ENCODE data around the gene BRF1.

BRF1 gene

DNA sequence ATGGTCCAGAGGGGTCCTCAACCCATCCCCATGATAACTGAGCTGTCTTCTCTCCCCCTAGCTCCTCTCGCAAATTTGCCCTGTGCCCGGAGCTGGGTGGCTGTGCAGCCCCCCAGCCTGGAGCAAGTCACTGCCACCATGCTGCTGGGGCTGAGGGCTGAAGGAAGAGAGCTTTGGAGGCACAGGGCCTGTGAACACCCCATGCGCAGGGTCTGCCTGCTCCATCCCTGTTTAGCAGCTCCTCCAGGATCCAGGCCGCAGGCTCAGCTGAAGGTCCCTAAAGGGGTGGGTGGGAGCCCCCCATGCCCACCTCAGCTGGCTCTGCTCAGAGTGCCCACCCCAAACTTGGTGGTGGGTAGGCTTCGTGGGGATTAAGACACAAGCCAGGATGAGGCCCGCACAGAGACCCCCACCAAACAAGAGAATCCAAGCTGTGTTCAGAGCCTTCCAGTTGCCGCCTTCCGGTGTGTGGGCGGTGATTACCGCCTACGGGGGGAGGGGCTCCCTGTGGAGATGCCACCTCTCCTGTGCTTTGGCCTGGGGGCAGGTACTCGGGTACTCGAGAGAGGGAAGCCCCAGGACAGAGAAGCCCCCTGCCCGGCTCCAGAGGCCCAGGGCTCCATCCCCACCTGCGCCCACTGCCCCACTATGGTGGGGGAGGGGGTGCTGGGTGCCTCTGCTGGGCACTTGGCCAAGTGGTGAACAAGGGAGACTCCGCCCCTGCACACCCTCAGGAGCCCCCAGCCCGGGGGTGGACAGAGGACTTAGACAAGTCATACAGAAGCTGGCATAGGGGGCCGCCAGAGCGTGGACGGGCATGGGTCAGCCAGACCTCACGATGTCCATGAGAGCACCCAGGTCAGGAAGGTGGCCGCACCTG, 130.8 kb downstream of the BRF1 start:
- no peak for DNase-seq

DNA sequence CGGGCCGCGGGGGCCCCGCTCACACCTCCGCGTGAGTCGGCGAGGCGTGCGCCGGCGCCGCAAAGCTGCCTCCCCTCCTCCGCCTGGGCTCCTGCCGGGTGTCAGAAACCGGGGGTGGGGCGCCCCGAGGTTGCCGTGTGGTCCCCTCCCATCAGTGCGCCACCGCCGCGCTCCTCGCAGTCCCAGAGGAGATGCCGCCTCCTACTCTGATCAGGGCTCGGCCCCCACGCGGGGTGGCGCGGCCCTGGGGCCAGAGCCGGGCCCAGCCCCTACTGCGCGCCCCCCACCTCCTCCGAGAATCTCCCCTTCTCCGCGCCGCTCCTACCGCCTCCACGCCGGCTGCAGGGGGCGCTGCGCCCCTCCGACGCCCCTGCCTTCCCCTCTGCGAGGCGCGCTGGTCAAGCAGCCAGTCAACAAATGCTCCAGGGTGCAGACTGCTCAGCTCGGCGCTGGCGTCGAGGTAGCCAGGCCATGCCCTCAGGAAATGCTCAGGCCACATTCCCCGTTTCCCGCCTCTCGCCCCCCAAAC, 131.8 kb downstream of the BRF1 start:
- DNase-seq, result peak; percentile 28

DNA sequence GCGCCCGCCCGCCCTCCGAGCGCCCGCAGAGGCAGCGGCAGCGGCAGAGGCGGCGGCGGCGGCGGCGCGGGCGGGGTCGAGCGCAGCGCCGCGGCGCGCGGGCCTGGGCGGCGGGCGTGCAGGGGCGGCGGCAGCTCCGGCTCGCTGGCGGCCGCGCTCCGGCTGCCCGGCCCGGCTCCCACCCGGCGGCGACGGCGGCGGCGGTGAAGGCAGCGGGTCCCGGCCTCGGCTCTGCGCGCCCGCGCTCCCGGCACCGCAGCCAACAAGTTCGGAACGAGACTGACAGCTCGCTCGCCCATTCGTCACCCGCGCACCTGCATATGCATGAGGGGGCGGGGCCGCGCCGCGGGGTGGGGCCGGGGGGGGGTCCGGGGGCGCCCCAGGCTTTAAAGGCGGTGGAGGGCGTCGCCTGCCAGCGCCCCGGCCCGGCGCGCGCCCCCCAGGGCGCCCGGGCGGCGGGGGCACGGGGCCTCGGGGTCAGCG, 132.3 kb downstream of the BRF1 start, which contains the start of gene JAG2:
TSS of gene JAG2 (minus strand) at position 281 of the 483 bp plus-strand sequence. CDS start 356 bp downstream, outside the sequence.
- DNase-seq, result peak; percentile 51

DNA sequence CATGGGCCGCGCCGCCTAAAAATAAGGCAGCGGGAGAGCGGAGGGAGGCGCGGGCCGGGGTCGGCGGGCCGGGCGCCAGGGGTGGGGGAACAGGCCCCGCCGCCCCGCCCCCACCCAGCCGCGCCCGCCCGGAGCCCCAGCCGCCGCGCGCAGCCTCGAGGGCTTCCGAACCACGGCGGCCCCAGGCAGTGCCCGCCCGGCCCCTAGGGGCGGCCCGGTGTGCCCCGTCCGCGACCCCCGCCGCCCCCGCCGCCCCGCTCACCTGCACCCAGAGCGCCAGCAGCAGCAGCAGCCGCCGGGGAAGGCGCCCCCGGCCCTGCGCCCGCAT, 132.7 kb downstream of the BRF1 start:
- DNase-seq, result no peak

DNA sequence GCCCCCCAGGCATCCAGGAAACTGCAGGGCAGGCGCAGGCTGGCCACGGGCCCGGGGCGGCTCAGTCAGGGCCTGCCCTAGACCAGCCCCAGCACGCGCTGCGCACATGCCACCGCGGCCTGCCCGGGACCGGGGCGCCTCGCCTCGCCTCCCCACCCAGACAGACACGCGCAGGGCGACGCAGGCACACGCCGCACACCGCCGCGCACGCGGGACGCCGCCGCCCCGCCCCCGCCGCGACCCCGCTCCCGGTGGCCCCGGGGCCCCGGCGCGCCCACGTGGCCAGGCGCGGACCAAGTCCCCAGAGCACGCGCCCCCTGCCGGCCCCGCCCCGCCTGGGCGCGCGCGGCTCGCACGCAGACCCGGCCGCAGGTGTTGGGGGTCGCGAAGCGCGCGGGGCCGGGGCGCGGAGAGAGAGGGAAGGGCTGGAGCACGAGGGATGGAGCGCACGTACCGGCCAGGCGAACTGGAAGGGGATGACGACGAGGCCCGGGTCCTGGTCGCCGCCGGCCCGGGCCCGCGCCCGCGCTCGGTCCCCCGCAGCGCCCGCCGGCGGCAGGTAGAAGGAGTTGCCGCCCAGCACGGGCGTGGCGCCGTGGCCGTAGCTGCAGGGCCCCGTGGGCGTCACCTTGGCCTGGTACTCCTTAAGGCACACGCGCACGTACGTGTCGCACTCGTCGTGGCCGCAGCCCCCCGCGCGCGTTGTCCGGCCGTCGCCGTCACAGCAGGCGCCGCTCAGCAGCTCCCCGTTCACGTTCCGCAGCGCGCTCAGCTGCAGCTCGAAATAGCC, 133.3 kb downstream of the BRF1 start:
- DNase-seq, result no peak

DNA sequence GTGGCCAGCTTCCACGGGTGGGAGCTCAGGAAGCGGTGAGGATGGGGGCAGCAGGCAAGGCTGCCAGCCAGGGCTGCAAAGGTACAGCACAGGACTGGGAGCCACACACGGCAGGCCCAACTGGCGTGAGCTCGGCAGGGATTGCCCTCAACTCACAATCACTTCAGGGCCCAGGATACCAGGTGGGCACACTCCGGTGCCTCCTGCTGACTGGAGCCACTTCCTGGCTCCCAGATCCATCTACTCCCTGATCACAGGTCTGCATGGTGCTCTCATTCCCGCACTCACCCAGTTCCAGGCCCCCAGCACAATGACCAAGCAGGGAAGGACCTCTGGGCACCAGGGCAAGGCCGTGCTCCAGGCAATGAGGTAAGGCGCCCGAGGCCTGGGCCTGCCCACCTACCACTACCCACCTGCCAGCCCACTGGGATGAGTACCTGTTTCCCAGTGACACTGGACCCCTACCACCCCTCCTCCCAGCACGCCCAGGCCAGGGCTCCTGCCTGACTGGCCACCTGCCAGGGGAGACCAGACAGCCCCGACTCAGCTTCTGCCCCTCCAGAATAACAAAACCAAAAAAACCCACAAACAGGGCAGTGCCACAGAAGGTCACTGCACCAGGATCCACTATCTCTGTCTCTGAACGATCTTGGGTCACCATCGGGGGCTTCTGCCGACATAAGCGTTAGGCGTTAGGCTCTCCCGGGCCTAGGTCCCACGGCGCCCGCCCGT, 134.1 kb downstream of the BRF1 start:
- no peak for DNase-seq

DNA sequence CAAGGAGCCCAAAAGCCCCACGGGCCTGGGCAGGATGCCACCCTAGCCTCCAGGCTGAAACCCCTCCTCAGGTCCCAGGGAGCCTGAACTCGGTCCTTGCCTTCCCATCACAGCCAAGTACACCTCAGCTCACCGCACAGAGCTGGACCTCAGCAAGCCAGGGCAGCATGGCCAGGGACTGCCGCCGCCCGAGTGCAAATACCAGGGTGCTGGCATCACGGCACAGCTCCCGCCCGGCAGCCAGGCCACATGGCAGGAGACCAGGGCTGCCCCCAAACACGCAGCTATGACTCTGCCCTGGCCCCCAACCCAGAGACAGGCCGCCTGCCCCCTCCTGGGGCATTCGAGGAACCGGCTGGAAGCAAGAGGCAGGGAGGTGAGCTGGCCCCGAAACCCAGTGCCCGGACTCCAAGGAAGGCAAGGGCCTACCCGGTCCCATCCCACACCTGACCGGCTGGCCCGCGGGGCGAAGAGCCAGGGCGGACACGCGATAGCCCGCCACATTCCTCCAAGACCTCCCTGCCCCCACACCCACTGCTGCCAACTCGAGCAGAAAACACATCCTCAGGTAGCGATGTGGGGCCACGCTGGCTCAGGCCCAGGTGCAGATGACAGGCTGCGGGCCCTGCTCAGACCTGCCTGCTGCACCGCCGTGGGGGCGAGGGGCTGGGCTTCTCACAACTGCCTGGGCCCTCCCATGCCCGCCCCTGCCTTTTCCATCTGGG, 134.9 kb downstream of the BRF1 start:
- DNase-seq, result no peak

DNA sequence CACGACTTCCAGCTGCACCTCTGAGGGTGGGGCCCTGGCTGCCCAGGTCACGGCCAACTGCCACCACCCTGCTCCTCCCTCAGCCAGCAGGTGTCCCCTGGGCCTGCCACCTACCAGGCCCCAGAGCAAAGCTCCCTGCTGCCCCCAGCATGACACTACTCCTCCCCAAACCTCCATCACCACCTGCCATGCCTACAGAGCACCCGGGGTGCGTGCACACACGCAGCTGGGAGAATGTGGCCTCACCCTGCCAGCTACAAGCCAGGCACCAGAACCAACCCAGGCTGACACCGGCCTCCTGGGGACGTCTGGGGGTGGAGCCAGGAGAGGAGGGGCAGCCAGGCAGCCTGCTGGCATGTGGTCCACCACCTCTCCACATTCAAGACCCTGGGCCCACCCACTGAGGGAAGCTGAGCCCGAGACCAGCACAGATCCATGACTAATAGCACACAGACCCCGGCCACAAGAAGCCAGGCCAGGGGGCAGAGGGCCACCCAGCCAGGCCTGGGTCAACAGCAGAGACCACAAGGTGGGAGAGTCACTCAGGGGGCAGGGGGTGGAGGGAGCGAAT, 135.6 kb downstream of the BRF1 start:
- no peak for DNase-seq

DNA sequence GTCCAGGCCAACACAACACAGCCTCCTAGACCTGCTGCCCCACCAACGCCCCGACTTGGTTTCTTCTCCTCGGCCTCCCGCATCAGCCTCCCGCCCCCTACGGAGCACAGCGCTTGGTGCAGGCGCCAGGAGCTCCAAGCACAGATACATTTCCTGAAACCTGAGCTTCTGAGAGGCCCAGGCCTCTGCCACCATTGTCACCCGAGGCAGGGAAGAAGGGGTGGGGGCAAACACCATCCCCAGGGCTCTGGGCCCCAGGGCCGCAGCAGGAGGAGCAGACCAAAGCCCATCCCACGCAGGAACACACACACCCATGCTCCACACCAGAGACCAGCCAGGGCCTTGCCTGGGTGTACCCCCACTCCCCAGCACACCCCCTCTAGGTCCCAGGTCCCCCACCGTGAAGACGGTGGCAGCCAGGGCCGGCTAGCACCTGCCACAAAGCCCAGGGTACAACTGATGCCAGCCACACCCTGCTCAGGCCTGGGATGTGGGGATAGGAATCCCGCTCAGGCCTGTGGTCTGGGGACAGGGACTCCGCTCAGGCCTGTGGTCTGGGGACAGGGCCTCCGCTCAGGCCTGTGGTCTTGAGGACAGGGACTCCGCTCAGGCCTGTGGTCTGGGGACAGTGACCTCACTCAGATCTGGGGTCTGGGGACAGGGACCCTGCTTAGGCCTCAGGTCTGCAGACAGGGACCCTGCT, 137.6 kb downstream of the BRF1 start:
- DNase-seq, result no peak

DNA sequence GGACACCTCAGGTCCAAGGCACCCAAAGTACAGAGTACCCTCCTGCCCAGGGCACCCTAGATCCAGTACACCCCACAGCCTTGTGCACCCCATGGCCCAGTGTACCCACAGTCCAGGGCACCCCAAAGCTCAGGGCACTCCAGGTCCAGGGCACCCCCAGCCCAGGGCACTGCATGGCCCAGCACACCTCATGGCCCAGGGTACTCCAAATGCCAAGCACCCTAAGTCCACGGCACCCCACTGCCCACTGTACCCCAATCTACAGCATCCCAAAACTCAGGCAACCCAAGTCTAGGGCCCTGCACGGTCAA, 138.2 kb downstream of the BRF1 start:
- DNase-seq, result no peak

DNA sequence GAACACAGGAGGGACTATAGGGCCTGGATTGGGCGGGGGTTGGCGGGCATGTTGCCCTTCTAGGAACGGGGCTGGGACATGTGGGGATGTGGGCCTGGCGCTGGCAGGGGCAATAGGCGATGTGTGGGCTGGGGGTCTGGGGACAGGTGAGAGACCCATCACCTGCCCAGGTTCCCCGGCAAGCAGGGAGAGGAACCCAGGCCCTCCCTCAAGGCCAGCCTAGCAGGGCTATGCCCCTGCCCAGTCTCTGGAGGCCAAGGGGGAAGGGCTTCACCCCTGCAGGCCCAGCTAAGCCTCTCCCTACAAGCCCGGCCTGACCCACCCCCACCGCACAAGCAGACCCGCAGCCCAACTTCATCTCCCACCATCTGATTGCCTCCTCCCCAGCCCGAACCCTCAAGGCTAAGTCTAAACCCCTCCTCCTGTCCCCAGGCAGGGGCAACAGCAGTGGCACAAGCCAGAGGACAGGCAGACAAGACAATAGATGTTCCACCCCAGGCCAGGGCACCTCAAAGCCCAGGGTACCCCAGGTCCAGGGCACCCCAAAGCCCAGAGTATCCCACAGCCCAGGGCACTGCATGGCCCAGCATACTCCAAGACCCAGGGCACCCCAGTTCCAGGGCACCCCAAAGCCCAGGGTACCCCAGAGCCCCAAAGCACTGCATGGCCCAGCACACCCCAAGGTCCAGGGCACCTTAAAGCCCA, 138.7 kb downstream of the BRF1 start:
- DNase-seq, result no peak

DNA sequence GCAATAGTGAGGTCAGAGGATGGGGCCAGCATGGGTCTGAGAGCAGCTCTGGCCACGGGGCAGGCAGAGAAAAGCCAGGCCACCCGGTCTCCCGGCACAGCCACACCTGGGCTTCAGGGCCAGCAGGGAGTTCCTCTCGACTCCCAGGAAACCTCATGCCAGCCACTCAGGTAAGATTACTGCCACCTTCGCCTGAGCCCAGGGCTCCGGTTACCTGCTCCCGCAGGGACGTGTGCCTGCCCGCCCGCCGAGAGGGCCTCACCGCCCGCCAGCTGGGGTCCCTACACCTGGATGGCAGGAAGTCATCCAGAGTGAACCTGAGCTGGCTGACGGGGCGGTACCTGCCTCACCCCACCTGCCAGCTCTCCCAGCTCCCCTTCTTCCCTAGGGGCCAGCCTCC, 139.5 kb downstream of the BRF1 start:
- DNase-seq, result no peak

DNA sequence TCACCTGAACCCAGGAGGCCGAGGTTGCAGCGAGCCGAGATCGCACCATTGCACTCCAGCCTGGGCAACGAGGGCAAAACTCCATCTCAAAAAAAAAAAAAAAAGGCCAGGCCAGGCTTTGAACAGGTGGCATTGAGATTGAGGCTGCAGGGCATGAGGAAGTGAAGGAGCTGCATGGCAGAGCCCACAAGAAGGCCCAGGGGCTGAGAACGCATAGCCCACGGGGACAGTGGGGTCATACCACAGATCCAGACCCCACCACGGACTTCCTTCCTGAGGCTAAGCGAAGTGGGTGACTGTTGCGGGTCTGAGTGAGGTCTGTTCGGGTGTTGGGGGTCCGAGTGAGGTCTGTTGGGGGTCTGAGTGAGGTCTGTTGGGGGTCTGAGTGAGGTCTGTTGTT, 140.0 kb downstream of the BRF1 start:
- DNase-seq, result no peak

DNA sequence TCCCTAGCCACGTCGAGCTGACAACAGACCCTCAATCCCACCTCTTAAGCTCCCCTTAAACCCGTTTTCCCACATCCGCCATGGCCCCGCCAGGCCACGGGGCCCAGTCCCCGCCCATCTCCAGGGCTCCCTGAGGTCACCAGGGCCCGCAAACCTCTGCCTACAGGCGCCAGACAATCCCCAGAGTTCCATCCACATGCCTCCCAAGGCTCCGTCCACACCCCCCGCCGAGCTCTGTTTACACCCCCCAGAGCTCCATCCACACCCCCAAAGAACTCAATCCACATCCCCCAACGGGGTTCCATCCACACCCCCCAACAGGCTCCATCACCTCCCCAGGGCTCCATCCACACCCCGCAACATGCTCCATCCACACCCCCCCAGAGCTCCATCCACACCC, 141.5 kb downstream of the BRF1 start:
- no peak for DNase-seq

Data from effector CD4-positive, alpha-beta T cell (primary cell).